ENCODE measurements around the gene USF1.
"Not testable (repeated sequence)": the region's sequence is repeated elsewhere in the genome, so short reads cannot be mapped to it uniquely, and the experiment has no call there.

Gene USF1

DNA sequence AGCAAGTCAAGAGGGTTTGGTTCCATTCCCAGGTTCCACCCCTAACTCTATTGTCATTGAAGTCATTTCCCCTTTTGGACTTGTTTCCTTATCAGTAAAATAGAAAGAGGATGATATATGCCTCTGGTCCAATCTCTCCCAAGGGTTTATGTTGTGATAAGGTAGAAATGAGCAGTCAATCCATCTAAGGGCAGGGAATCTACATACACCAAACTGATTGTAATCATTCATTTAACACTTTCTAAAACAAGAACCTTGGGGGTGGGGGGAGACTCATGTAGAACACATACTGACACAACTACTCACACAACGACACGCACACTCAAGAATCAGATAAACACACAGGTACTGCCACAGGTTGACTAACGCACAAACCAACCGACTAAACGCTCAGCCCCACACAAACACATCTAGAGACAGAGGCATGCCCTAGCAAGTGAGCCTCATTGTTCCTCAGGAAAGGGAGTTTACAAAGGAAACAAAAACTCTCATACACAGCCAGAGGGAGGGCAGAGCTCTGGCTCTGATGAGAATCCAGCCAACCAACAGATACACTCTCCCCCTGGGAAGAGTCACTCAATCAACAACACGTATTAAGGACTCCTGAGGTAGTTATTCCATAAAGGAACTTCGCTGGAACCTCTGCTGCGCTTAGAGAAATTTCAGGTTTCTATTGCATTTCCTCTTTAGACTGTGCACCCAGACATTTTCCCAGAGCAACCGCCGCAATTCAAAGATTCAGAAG lies 25.9 kb downstream of the USF1 start:
- no peaks in the 10 kb centered on the region for H3K9me3 ChIP-seq (ENCODE audit: insufficient read depth, low read depth, low read length)
- H4K20me1 ChIP-seq (ENCODE audit: insufficient read depth, low read length, poor library complexity, severe bottlenecking), result peaks cover 4% of the 10 kb centered on the region
- peak overlapping the region; percentile 89 for H3K4me2 ChIP-seq (ENCODE audit: low read depth, low read length, poor library complexity, severe bottlenecking)
- H3F3A ChIP-seq (ENCODE audit: low read depth), result 0 out of 2 replicates have a peak, but pooled peaks cover 3% of the 10 kb centered on the region
- H3K4me1 ChIP-seq (ENCODE audit: insufficient read depth, low read length, poor library complexity, severe bottlenecking), result peaks cover 38% of the 10 kb centered on the region
- H2AFZ ChIP-seq (ENCODE audit: low read length), result peak overlapping the region; percentile 96
- no peaks in the 10 kb centered on the region for H3K27me3 ChIP-seq (ENCODE audit: insufficient read depth, low read length, poor library complexity, severe bottlenecking)
- H3K36me3 ChIP-seq (ENCODE audit: insufficient read depth, low read length), result no peaks in the 10 kb centered on the region
- TF ChIP-seq CTCF (conservative IDR thresholded peaks at IDR 0.05; ENCODE audit: low read length), result no peak
- no peak for TF ChIP-seq EZH2phosphoT487 (IDR thresholded peaks at IDR 0.05; ENCODE audit: borderline replicate concordance)
- peaks cover 29% of the 10 kb centered on the region; the same call in 1 of the 2 replicates for H3K79me2 ChIP-seq (ENCODE audit: insufficient read depth, low read length)
- H3K9ac ChIP-seq (ENCODE audit: low read depth, low read length, poor library complexity, severe bottlenecking), result peak overlapping the region; percentile 73
- H3K9me2 ChIP-seq (replicated peaks; ENCODE audit: low read depth, low read length), result no peaks in the 10 kb centered on the region
- peak overlapping the region; percentile 79 for H3K4me3 ChIP-seq (ENCODE audit: low read length, poor library complexity, severe bottlenecking)

DNA sequence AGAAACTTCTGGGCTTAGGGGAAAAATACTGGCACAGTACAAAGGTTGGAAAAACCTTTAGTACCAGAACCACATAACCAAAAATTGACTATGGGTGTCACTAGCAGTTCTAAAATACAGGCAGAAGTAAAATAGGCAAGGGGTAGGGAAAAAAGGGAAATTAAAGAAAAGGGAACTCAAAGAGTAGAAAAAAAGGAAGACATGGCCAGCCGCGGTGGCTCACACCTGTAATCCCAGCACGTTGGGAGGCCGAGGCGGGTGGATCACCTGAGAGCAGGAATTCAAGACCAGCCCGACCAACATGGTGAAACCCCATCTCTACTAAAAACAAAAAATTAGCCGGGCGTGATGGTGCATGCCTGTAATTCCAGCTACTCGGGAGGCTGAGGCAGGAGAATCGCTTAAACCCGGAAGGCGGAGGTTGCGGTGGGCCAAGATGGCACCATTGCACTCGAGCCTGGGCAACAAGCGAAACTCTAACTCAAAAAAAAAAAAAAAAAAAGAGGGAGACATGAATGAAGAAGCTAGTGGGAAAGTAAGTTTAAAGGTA lies 26.6 kb downstream of the USF1 start:
- not testable (repeated sequence) for H3K27me3 ChIP-seq (ENCODE audit: insufficient read depth, low read length, poor library complexity, severe bottlenecking); H3K9ac ChIP-seq (ENCODE audit: low read depth, low read length, poor library complexity, severe bottlenecking); H3F3A ChIP-seq (ENCODE audit: low read depth); H2AFZ ChIP-seq (ENCODE audit: low read length); H4K20me1 ChIP-seq (ENCODE audit: insufficient read depth, low read length, poor library complexity, severe bottlenecking); H3K36me3 ChIP-seq (ENCODE audit: insufficient read depth, low read length); H3K9me2 ChIP-seq (replicated peaks; ENCODE audit: low read depth, low read length); H3K9me3 ChIP-seq (ENCODE audit: insufficient read depth, low read depth, low read length)
- peak overlapping the region; percentile 89 for H3K4me2 ChIP-seq (ENCODE audit: low read depth, low read length, poor library complexity, severe bottlenecking)
- peaks cover 42% of the 10 kb centered on the region for H3K4me1 ChIP-seq (ENCODE audit: insufficient read depth, low read length, poor library complexity, severe bottlenecking)
- H3K79me2 ChIP-seq (ENCODE audit: insufficient read depth, low read length), result peaks cover 29% of the 10 kb centered on the region; the same call in 1 of the 2 replicates
- peak overlapping the region; percentile 79 for H3K4me3 ChIP-seq (ENCODE audit: low read length, poor library complexity, severe bottlenecking)

DNA sequence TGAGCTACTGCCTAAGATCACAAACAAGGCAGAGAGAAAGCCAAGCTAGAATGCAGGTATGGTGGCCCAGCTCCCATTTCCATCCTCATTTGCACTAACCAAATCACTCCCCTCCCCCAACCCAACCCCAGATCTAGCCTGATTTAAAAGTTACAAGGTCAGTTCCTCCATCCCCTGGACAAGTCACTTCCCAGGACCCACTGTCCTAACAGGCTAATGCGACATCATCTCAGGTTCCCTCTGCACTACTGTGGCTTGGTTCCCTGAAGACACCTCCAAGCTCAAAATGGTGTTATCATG lies 27.2 kb downstream of the USF1 start:
- TF ChIP-seq CTCF (conservative IDR thresholded peaks at IDR 0.05; ENCODE audit: low read length) (no peak), EZH2phosphoT487 (IDR thresholded peaks at IDR 0.05; ENCODE audit: borderline replicate concordance) (no peak)
- peaks cover 29% of the 10 kb centered on the region; the same call in 1 of the 2 replicates for H3K79me2 ChIP-seq (ENCODE audit: insufficient read depth, low read length)

More for the DNA sequence above, 27.2 kb downstream of the USF1 start:
- H3K9me3 ChIP-seq (ENCODE audit: insufficient read depth, low read depth, low read length), result no peaks in the 10 kb centered on the region
- no peaks in the 10 kb centered on the region for H3K9me2 ChIP-seq (replicated peaks; ENCODE audit: low read depth, low read length)
- H3K9ac ChIP-seq (ENCODE audit: low read depth, low read length, poor library complexity, severe bottlenecking), result no peak overlapping the region
- peaks cover 10% of the 10 kb centered on the region for H3F3A ChIP-seq (ENCODE audit: low read depth)
- H3K4me3 ChIP-seq (ENCODE audit: low read length, poor library complexity, severe bottlenecking), result no peak overlapping the region
- no peaks in the 10 kb centered on the region for H3K27me3 ChIP-seq (ENCODE audit: insufficient read depth, low read length, poor library complexity, severe bottlenecking)
- peaks cover 4% of the 10 kb centered on the region for H4K20me1 ChIP-seq (ENCODE audit: insufficient read depth, low read length, poor library complexity, severe bottlenecking)
- no peak overlapping the region for H2AFZ ChIP-seq (ENCODE audit: low read length)
- peak overlapping the region; percentile 89 for H3K4me2 ChIP-seq (ENCODE audit: low read depth, low read length, poor library complexity, severe bottlenecking)
- no peaks in the 10 kb centered on the region for H3K36me3 ChIP-seq (ENCODE audit: insufficient read depth, low read length)
- peaks cover 46% of the 10 kb centered on the region for H3K4me1 ChIP-seq (ENCODE audit: insufficient read depth, low read length, poor library complexity, severe bottlenecking)

Measured in Loucy (cell line).